22Rv1 (cell line): ENCODE measurements around the gene ABLIM2.

Source experiments
- CTCF ChIP-seq: fragments of 450-650 bp; IDR thresholded peaks from 2 replicates; pipeline ENCODE4 v1.5.1; 2017; ENCODE audit warnings: mild to moderate bottlenecking
- ZFX ChIP-seq: fragments of 450-650 bp; IDR thresholded peaks from 2 replicates; pipeline ENCODE4 v1.6.1; 2017; ENCODE audit warnings: antibody characterized with exemption, borderline replicate concordance

GRCh38 chr4:8123870-8124269 is 34.7 kb downstream of the ABLIM2 start:
- TF ChIP-seq CTCF (no peak), ZFX (no peak)
